Body of pancreas (tissue), 4 donors: ENCODE data around the gene JAML. TPM values are rescaled to one million over a fixed set of nuclear protein-coding genes. Genes with fewer than 3 reads are reported as not detected.
"Not testable (repeated sequence)": the region's sequence is repeated elsewhere in the genome, so short reads cannot be mapped to it uniquely, and the experiment has no call there.

ENCODE experiments used
- ATAC-seq: fragments of 150-250 bp; one replicate; pipeline ENCODE4 v1.9.1; 2016
- DNase-seq, 4 donors: peaks; one replicate each; pipeline ENCODE4 v3.0.0-alpha.2; 2019
- H3K27ac ChIP-seq, 4 donors: fragments of 200-600 bp; sonication (generic); 1 replicate in 3 of 4; 2 replicates in 1 of 4; pipeline versions ENCODE4 v1.5.1 to v1.6.1; 2016 to 2019; ENCODE audit warnings: mild to moderate bottlenecking in 1 of 4, mixed read lengths in 1 of 4, moderate library complexity in 1 of 4
- H3K27me3 ChIP-seq, 2 donors: fragments of 200-600 bp; sonication (generic); one replicate each; pipeline ENCODE4 v1.6.0; 2016; ENCODE audit warnings: mild to moderate bottlenecking in 1 of 2
- H3K36me3 ChIP-seq, 2 donors: fragments of 200-600 bp; sonication (generic); replicated peaks in 1 of 2; 2 replicates each; pipeline ENCODE4 v1.5.1; 2016; ENCODE audit warnings: low read depth in 2 of 2; ENCODE audit not compliant: insufficient read depth in 1 of 2
- H3K4me1 ChIP-seq: fragments of 200-600 bp; sonication (generic); one replicate; pipeline ENCODE4 v1.6.0; 2016
- H3K4me3 ChIP-seq, 2 donors: fragments of 200-600 bp; sonication (generic); 1 replicate in 1 of 2; 2 replicates in 1 of 2; pipeline ENCODE4 v1.5.1; 2016 to 2019
- H3K9me3 ChIP-seq, 3 donors: fragments of 200-600 bp; sonication (generic); 1 replicate in 2 of 3; 2 replicates in 1 of 3; pipeline ENCODE4 v1.5.1; 2016
- POLR2A ChIP-seq, 3 donors: fragments of 450-650 bp; IDR thresholded peaks; one replicate each; pipeline ENCODE4 v1.6.1; 2016; ENCODE audit warnings: antibody characterized with exemption in 3 of 3, mild to moderate bottlenecking in 2 of 3
- WGBS, 2 donors: methylation state at CpG; one replicate each; pipeline ENCODE4 v1.1.5; 2017; 5-methylcytosine and 5-hydroxymethylcytosine counted together
- intact Hi-C: fragments of 100-400 bp; cut with DNase I; formaldehyde crosslinking; loops from one replicate; pipeline ENCODE4 v1.15.1; 2023
- total RNA-seq, 2 donors: library from RNA; depleted of rRNA; stranded (reverse); fragments of >200 nt; gene quantifications; one replicate each; pipeline ENCODE4 v1.1.0, GENCODE V29; 2016
- TF ChIP-seq, protein P1 (sequence below), 7 experiments: fragments of 450-650 bp in 4 of 7; fragments of 200-600 bp in 3 of 7; sonication (generic) in 3 of 7; IDR thresholded peaks; one replicate each; pipeline ENCODE4 v1.5.1; 2016 to 2019; ENCODE audit warnings: antibody characterized with exemption in 7 of 7

JAML gene
- total RNA-seq, 2 donors from 2014 or later, result 0.99 to 4.9 TPM

DNA sequence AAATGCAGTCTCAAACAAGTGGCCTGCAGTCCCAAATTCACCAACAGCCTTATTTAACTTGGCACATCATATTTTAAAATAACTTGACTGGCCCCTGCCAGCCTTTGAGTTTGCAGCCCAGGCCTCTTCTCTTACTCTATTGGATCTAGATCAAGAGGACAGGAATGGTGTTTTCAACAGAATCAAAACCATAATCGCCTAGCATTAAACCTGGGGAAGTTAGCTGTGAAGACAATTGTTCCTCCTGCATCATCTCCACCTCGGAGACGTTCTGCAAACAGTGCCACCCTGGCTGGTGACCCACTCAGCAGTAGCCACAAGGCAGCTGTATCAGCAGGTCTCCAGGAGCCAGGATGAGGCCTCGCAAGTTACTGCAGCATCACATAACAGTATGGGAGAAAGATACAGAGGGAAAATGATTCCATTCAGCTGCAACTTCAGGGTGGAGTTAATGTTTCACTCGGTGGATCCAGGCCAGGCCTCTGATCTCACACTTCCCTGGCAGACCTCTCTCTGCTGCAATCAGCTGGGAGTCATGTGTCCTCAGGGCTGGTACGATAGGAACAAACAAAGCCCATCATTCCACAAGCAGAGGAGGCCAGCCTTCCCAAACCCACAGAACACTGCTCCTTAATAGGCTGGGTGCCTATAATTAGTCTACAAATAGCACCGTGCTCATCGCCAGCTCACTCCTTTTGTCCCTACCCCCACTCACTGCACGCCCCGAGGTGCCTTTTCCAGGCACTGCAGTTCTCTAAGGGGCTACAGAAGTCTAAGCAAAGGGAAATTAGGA is 29.8 kb downstream of the JAML start:
- peak; percentile 99 for ATAC-seq
- H3K9me3 ChIP-seq, result no peaks in the 10 kb centered on the region
- no peak overlapping the region for H3K4me3 ChIP-seq
- intact Hi-C loops, result no loop called here
- H3K27me3 ChIP-seq, result no peaks in the 10 kb centered on the region
- peak; percentile 92 to 97 (median 96) for DNase-seq
- H3K4me1 ChIP-seq, result peaks cover 40% of the 10 kb centered on the region
- peak overlapping the region; percentile 70 to 87 (median 76) for H3K27ac ChIP-seq
- H3K36me3 ChIP-seq, result no peaks in the 10 kb centered on the region
- peak in 2 of 3 donors; percentile 34 to 38 for TF ChIP-seq POLR2A (IDR thresholded peaks at IDR 0.05)
- TF ChIP-seq, protein P1, sequence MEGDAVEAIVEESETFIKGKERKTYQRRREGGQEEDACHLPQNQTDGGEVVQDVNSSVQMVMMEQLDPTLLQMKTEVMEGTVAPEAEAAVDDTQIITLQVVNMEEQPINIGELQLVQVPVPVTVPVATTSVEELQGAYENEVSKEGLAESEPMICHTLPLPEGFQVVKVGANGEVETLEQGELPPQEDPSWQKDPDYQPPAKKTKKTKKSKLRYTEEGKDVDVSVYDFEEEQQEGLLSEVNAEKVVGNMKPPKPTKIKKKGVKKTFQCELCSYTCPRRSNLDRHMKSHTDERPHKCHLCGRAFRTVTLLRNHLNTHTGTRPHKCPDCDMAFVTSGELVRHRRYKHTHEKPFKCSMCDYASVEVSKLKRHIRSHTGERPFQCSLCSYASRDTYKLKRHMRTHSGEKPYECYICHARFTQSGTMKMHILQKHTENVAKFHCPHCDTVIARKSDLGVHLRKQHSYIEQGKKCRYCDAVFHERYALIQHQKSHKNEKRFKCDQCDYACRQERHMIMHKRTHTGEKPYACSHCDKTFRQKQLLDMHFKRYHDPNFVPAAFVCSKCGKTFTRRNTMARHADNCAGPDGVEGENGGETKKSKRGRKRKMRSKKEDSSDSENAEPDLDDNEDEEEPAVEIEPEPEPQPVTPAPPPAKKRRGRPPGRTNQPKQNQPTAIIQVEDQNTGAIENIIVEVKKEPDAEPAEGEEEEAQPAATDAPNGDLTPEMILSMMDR (IDR thresholded peaks at IDR 0.05), result no peak
- 16 to 17% methylated on average over 10 of the region's 10 CpGs for WGBS, 2 donors

DNA sequence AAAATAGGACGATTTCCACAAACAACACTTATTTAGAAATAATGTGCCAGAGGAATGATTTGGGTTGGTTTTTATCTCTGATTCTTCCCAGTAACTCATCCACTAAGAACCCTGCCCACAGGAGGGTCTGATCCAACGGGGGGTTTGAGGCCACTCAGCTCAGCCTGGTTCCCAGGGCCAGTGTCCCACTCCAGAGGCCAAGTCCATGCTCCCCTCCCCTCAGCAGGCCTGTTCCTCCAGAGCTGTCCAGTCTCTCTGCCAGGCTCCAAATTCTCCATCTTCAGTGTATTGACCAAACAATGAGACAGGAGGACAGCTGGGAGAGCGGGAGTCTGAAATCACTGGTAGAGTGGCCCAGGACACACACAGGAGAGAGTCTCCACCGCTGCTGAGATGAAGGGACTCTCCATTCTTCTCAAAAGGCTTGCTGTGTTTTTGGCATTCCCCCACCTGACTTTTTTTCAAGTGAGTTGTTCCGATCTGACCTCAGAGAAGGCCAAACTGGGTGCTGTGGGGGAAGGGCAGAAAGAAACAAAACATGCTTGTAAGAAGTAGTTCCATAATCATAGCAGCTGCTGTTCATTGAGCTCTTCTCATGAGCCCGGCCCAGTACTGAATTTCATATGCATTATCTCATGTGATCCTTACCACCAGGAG is 30.8 kb downstream of the JAML start:
- Histone ChIP-seq H3K4me3 (no peak overlapping the region), H3K9me3 (no peaks in the 10 kb centered on the region), H3K27ac (peak overlapping the region; percentile 62 to 87 (median 74)), H3K36me3 (no peaks in the 10 kb centered on the region), H3K4me1 (peaks cover 37% of the 10 kb centered on the region), H3K27me3 (no peaks in the 10 kb centered on the region)
- peak; percentile 35 to 53 (median 42) for DNase-seq
- TF ChIP-seq, protein P1 (IDR thresholded peaks at IDR 0.05), result no peak
- TF ChIP-seq POLR2A (IDR thresholded peaks at IDR 0.05), result no peak
- intact Hi-C loops, result no loop called here
- peak; percentile 1 for ATAC-seq
- WGBS, 2 donors, result 48 to 49% methylated on average over 6 of the region's 6 CpGs

DNA sequence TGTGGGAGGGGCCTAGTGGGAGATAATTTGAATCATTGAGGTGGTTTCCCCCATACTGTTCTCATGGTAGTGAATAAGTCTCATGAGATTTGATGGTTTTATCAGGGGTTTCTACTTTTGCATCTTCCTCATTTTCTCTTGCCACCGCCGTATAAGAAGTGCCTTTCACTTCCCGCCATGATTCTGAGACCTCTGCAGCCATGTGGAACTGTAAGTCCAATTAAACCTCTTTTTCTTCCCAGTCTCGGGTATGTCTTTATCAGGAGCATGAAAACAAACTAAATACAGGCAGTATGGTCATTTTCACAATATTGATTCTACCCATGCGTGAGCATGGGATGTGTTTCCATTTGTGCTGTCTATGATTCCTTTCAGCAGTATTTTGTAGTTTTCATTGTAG is 32.0 kb downstream of the JAML start:
- H3K4me1 ChIP-seq, result peaks cover 28% of the 10 kb centered on the region
- intact Hi-C loops, DNase-seq, H3K4me3 ChIP-seq, ATAC-seq, H3K36me3 ChIP-seq, H3K9me3 ChIP-seq, H3K27me3 ChIP-seq, H3K27ac ChIP-seq: not testable (repeated sequence)
- WGBS, 2 donors, result 79 to 81% methylated on average over 5 of the region's 5 CpGs

DNA sequence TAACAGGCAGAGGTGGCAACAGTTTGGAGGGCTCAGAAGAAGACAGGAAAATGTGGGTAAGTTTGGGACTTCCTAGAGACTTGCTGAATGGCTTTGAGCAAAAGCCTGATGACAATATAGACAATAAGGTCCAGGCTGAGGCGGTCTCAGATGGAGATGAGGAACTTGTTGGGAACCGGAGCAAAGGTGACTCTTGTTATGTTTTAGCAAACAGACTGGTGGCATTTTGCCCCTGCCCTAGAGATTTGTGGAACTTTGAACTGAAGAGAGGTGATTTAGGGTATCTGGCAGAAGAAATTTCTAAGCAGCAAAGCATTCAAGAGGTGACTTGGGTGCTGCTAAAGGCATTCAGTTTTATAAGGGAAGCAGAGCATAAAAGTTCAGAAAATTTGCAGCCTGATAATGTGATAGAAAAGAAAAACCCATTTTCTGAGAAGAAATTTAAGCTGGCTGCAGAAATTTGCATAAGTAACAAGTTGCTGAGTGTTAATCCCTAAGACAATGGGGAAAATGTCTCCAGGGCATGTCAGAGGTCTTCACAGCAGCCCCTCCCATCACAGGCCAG is 33.8 kb downstream of the JAML start:
- H3K27me3 ChIP-seq, H3K36me3 ChIP-seq, ATAC-seq, DNase-seq, H3K9me3 ChIP-seq, intact Hi-C loops, H3K27ac ChIP-seq, H3K4me3 ChIP-seq: not testable (repeated sequence)
- peaks cover 26% of the 10 kb centered on the region for H3K4me1 ChIP-seq
- WGBS, 2 donors, result 84 to 85% methylated on average over 2 of the region's 2 CpGs

DNA sequence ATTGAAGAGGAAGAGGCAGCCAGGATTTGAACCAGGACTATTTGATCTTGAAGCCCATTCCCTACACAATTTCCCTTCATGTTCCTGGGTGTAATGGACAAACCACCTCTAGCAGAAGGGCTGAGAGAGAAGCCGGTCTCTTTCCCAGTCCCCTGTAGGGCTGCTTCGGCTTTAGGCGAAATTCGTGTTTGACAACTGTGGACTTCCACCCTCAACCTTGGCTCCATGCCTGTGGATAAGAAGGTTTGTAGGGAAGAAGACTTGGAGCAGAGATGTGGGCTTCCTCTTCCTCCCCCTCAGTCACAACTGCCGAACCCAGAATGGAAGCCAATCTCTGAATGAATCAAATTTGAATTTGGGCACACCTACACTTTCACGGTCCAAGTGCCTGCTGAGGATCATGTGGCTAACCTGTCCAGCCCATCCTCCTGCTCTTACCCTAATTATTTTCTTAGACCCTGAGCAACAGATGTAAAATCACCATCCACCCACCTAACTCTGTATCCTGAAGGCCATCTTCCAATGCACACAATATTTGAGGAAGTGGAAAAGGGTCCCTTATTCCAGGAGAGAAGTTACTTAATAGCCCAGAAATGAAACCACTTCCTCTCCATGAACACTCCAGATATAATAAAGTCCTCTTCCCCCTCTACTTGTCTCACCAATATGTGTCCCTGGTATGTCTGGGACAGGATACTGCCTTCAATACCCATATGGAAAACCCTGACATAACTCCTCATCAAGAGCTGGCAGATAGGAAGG is 38.3 kb downstream of the JAML start:
- no peak overlapping the region for H3K27ac ChIP-seq
- no peak for TF ChIP-seq POLR2A (IDR thresholded peaks at IDR 0.05)
- TF ChIP-seq, protein P1 (IDR thresholded peaks at IDR 0.05), result no peak
- WGBS, 2 donors, result 59% methylated on average over 6 of the region's 6 CpGs
- ATAC-seq, result no peak
- H3K9me3 ChIP-seq, result no peaks in the 10 kb centered on the region
- H3K4me3 ChIP-seq, result no peak overlapping the region
- DNase-seq, result no peak
- no peaks in the 10 kb centered on the region for H3K27me3 ChIP-seq
- H3K4me1 ChIP-seq, result no peaks in the 10 kb centered on the region
- no peaks in the 10 kb centered on the region for H3K36me3 ChIP-seq
- intact Hi-C loops, result no loop called here
